ENCODE measurements around the gene MYBPH.

MYBPH gene

GRCh38 chr1:203200916-203201315 is 25.3 kb upstream of the MYBPH start:
- no peak for DNase-seq (ENCODE audit: low spot score)

GRCh38 chr1:203199816-203200571 is 24.4 kb upstream of the MYBPH start:
- no peak for DNase-seq (ENCODE audit: low spot score)

GRCh38 chr1:203199481-203199815 is 23.8 kb upstream of the MYBPH start:
- no peak for DNase-seq (ENCODE audit: low spot score)

- no peak for DNase-seq (ENCODE audit: low spot score)
These were observed 23.4 kb upstream of the MYBPH start for GRCh38 chr1:203199002-203199401.

GRCh38 chr1:203197625-203198024 is 22.0 kb upstream of the MYBPH start:
- DNase-seq (ENCODE audit: low spot score): no peak

- no peak for DNase-seq (ENCODE audit: low spot score)
These were observed 20.7 kb upstream of the MYBPH start for GRCh38 chr1:203196371-203196770.

- DNase-seq (ENCODE audit: low spot score): no peak
These were observed 15.3 kb upstream of the MYBPH start for GRCh38 chr1:203190949-203191348.

DNA sequence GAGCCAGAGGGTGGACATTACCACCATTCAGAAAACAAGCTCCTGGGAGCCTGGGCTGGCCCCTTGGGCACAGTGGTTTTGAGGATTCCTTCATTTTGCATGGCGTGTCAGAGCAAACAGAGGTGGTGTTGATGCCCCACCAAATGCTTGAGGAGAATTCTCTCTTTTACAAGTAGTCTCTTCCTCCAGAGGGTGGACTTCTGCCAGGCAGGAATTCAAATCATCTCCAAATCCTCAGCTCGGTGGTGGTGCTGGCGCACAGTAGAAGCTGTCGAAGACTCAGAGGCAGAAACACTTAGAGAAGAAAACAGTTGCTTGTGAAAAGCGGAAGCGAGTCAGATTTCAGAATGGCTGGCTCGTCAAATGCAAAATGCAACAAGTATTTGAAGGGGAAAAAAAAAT is 14.3 kb upstream of the MYBPH start:
- no peak for DNase-seq (ENCODE audit: low spot score)

DNA sequence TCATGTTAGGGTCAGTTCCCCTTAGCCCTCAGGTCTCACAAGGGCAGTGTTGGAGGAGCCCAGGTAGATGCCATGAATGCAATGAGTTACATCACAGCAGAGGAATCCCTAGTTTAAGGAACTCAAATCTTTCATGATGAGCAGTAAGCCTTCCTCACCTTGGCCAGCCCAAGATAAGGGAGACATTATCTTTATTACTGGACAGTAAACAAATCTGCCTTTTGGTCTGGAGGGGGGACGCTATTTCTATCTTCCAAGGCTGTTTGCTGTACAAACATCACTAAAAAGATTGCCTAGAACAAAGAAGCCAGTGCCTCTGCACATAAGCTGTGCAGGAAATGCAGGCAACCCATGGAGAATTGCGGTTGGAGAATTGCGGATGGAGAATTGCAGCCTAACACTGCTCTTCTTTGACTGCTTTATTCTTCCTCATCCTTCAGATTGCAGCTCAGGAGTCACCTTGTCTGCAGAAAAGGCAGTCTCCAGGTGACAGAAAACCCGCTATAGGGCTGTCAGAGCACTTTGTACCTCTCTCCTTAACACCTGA is 13.1 kb upstream of the MYBPH start:
- DNase-seq (ENCODE audit: low spot score): no peak

- no peak for DNase-seq (ENCODE audit: low spot score)
These were observed 12.2 kb upstream of the MYBPH start for GRCh38 chr1:203187689-203188264.

GRCh38 chr1:203187304-203187685 is 11.7 kb upstream of the MYBPH start:
- DNase-seq (ENCODE audit: low spot score): no peak

GRCh38 chr1:203186446-203187303 is 11.0 kb upstream of the MYBPH start, which contains the start of gene CHI3L1:
Gene CHI3L1, minus strand, starts transcription at chr1:203186704. Its CDS starts 81 bp downstream, at chr1:203186623.
- DNase-seq (ENCODE audit: low spot score): peak; percentile 51

DNA sequence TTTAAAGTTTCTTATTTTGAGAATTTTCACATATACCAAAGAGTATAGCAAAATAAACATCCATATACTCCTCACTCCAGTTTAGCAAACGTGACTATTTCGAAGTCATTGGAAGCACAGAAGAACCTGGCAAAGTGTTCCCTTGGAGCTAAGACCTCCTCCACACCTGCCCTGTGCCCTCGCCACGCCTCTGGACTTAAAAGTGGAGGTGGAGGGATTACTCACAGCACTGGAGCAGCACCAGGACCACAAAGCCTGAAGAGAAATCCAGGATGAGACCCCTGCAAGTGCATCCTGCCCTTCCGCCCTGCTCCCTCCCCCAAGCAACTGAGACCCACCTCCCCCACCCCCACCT is 10.4 kb upstream of the MYBPH start:
- DNase-seq (ENCODE audit: low spot score): no peak

DNA sequence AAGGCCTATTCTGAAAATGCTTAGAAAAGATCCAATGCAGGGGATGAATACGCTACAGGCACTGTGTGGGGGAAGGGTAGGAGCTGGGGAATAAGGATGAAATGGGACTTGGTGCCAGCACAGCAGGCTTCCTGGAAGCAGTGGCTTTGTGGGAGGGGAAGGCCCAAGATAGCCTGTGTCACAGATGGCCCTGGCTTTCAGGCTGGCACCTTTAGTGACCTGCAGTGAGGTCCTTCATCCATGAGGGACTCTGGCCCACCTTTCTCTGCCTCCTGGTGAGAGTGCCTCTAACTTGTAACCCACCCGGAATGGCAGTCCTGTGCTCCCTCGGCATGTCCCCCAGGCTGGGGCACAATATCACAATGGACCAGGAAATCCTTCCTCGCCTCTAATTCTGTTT is 10.0 kb upstream of the MYBPH start:
- no peak for DNase-seq (ENCODE audit: low spot score)

DNA sequence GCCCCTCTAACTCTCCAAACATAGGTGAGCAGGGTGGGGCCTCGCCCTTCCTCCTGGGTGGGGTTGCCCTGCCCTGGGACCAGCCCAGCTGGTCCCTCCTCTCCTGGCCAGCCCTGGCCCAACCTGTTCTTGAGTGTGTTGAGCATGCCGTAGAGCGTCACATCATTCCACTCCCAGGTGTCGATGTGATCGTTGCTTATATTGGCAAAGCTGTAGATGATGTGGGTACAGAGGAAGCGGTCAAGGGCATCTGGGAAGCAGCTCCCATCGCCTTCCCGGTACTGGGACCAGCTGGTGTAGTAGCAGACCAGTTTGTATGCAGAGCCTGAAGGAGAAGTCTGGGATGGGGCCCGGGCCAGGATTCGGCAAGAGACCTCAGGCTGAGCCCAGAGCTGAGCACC is 9.4 kb upstream of the MYBPH start:
- no peak for DNase-seq (ENCODE audit: low spot score)

DNA sequence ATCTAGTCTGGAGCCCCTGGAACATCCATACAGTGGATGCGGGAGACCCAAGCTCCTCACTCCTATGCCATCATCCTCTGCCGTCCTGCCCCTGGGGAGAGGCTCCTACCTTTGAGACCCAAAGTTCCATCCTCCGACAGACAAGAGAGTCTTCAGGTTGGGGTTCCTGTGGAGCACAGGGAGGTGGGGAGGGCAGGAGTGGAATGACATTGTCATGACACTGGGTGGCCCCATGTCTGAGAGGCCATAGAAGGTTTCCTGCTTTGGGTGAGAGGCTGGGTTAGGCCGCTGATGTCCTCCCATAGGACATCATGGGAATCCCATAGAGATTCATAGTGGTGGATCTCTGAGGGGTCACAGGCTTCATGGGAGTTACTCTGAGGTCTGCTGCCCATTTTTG is 8.8 kb upstream of the MYBPH start:
- DNase-seq (ENCODE audit: low spot score): no peak

DNA sequence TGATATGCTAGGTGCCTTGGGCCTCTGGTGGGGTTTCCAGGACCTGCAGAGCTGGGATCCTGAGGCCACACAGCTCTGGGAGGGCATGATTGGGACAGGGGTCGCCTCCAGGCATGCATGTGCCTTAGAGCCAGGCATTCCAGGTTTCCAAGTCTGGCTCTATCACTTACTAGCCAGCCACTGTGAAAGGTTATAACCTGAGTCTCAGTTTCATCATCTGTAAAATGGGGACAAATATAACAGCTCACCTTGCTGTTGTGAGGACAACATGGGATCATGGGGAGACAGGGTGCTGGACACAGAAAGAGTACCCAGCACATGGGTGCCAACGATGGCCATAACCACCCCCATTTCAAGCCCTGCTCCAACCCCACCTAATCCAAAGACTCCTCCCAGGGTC is 8.2 kb upstream of the MYBPH start:
- DNase-seq (ENCODE audit: low spot score): no peak

DNA sequence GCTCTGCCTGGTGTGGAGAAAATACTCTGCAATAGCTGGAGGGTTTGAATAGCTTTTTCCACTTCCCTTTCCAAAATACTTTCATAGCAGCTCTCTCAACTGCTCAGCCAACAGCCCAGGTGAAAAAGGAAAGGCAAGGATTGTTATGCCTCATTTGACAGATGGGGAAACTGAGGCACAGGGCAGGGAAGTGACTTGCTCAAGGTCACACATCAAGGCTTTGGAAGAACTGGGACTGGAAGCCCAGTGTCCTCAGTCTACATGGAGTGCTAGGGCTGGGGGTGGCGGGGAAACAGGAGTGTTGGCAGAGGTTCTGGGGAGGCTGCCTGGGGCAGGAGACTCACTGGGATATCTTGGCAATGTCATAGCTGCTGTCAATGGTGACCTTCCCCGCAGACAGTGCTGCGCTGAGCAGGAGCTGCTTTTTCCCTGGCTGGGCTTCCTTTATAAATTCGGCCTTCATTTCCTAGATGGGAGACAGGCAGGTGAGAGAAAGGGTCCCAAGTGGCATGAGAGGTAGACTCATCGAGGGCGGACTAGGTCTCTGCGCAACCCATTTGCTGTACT is 6.8 kb upstream of the MYBPH start:
- no peak for DNase-seq (ENCODE audit: low spot score)

DNA sequence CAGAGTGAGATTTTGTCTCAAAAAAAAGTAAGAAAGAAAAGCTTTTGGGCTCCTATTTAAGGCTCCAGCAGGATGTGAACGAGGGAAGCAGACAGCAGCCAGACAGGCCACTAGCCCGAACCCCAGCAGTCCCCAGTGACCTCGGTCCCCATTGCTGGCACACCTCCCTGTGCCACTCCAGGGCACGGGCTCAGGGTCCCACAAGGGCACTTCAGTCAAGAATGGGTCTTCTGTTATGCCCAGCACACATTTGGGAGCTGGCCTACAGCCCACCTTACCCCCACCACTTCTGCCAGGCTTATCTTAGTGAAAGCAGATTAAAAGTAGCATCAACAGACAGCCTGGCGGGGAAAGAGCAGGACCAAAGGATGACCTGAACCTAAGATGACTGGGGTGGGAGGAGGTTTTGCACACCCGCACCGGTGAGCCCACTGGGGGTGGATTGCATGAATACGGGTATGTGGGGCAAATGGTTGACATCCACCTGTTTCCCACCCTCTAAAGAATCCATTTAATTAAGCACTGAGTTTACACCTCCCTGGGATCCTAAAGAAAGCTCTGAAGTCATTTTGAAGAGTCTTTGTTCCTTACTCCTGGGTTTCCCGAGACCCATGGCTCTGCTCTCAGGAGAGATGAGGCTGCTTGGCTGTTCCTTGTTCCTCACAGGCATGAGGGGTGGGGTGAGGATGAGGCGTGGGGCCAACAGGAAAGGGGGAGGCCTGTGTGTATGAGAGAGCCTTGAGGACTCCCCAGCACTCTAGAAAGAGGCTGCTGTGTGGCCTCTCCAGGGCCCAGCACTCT is 6.2 kb upstream of the MYBPH start:
- DNase-seq (ENCODE audit: low spot score): no peak

- DNase-seq (ENCODE audit: low spot score): no peak
These were observed 5.1 kb upstream of the MYBPH start for GRCh38 chr1:203180611-203181330.

DNA sequence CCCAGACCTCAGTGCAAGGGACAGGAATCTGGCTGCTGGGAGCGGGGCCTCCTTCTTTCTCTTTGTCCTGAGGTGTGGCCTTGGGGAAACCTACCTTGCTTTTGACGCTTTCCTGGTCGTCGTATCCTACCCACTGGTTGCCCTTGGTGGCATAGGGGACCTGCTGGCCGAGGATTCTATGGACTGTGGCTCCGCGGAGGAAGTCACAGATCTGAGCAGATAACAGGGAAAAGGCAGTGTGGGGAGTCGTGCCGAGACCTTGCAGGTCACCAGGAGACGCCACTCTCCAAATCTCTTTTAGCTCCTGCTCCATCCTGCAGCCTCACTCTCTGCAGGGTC is 4.0 kb upstream of the MYBPH start:
- no peak for DNase-seq (ENCODE audit: low spot score)

All from iPS-NIHi11 (cell line).